ENCODE data around the gene LMBR1.

The LMBR1 gene

DNA sequence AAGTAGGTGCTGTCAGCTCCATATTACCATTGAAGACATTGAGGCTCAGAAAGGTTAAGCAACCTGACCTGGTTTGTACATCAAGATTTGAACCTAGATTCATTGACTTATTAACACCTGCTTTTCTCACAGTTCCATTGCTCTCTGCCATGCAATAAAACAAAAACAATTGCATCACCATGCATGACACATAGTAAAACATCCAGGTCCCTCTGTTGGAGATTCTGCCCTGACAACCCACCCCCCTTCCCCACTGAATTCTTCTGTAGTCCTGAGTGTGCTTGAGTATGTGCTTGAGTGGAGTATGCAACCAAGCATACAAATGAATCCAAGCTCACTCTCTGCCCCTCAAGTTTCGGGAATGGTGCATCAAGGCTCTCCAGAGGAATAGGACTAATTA, 6.0 kb upstream of the LMBR1 start:
- Histone ChIP-seq H3K27ac (ENCODE audit: low read depth, low read length) (no peak overlapping the region), H3K9me2 (replicated peaks; ENCODE audit: insufficient read depth, low read length) (no peaks in the 10 kb centered on the region), H3K79me2 (ENCODE audit: insufficient read depth, low read length) (no peaks in the 10 kb centered on the region), H3K9ac (ENCODE audit: low read length) (no peak overlapping the region), H3K4me2 (ENCODE audit: low read depth, low read length, poor library complexity, severe bottlenecking) (no peak overlapping the region), H3K9me3 (ENCODE audit: insufficient read depth, low read length) (no peaks in the 10 kb centered on the region), H3K27me3 (ENCODE audit: low read length) (no peaks in the 10 kb centered on the region), H3F3A (ENCODE audit: insufficient read depth) (0 out of 2 replicates have a peak, but pooled peaks cover 5% of the 10 kb centered on the region), H4K20me1 (ENCODE audit: low read depth, low read length) (no peaks in the 10 kb centered on the region), H3K36me3 (ENCODE audit: low read length) (no peaks in the 10 kb centered on the region), H3K4me3 (ENCODE audit: insufficient read depth, low read length, poor library complexity, severe bottlenecking) (no peak overlapping the region), H2AFZ (ENCODE audit: low read depth, low read length, severe bottlenecking) (no peak overlapping the region)
- TF ChIP-seq, protein P1, sequence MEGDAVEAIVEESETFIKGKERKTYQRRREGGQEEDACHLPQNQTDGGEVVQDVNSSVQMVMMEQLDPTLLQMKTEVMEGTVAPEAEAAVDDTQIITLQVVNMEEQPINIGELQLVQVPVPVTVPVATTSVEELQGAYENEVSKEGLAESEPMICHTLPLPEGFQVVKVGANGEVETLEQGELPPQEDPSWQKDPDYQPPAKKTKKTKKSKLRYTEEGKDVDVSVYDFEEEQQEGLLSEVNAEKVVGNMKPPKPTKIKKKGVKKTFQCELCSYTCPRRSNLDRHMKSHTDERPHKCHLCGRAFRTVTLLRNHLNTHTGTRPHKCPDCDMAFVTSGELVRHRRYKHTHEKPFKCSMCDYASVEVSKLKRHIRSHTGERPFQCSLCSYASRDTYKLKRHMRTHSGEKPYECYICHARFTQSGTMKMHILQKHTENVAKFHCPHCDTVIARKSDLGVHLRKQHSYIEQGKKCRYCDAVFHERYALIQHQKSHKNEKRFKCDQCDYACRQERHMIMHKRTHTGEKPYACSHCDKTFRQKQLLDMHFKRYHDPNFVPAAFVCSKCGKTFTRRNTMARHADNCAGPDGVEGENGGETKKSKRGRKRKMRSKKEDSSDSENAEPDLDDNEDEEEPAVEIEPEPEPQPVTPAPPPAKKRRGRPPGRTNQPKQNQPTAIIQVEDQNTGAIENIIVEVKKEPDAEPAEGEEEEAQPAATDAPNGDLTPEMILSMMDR (IDR thresholded peaks at IDR 0.05; ENCODE audit: insufficient read depth, low read length, poor library complexity, severe bottlenecking) = no peak
- no peak for TF ChIP-seq EZH2phosphoT487 (conservative IDR thresholded peaks at IDR 0.05; ENCODE audit: low read length)

DNA sequence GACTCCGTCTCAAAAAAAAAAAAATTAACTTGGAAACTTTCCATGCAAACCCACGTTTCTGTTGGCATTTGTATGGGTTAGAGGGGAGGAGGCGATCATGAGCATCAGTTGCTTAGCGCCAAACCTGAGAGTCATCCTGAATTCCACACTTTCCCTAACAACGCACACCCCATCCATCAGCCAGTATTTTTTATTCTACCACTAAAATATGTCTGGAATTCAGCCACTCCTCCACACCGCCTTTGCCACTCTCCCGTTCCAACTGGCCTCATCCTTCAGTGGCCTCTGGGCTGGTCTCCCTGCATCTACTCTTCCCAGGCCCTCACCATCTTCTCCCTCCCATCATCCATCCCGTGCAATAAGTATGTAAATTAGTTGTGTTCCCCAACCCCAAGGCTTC, 4.7 kb upstream of the LMBR1 start:
- Histone ChIP-seq H3K4me2 (ENCODE audit: low read depth, low read length, poor library complexity, severe bottlenecking) (no peak overlapping the region), H3K27me3 (ENCODE audit: low read length) (no peaks in the 10 kb centered on the region)

DNA sequence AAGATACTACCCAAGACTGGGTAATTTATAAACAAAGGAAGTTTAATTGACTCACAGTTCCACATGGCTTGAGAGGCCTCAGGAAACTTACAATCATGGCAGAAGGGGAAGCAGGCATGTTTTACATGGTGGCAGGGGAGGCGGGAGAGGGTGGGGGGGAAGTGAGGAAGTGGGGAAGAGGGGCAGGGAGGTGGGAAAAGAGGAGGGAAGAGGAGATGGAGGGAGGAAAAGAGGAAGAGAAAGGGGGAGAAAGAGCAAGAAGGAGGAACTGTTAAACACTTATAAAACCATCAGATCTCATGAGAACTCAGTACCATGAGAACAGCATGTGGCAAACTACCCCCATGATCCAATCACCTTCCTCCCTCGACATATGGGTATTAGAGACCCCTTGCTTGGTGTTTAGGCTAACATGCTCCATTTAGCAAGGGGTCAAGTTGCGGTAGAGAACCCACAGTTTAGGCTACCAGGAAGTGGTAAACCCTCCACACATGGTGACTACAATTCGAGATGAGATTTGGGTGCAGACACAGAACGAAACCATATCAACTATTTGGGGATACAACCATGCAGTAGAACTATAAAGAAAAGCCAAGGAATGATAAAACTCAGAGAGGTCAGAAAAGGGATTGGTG, 3.5 kb upstream of the LMBR1 start:
- H2AFZ ChIP-seq (ENCODE audit: low read depth, low read length, severe bottlenecking) = no peak overlapping the region
- no peaks in the 10 kb centered on the region for H3K27me3 ChIP-seq (ENCODE audit: low read length)
- H3K4me3 ChIP-seq (ENCODE audit: insufficient read depth, low read length, poor library complexity, severe bottlenecking) = no peak overlapping the region
- H3K9me2 ChIP-seq (replicated peaks; ENCODE audit: insufficient read depth, low read length) = no peaks in the 10 kb centered on the region
- H3K9me3 ChIP-seq (ENCODE audit: insufficient read depth, low read length) = no peaks in the 10 kb centered on the region
- no peak overlapping the region for H3K9ac ChIP-seq (ENCODE audit: low read length)
- peaks cover 9% of the 10 kb centered on the region for H3K79me2 ChIP-seq (ENCODE audit: insufficient read depth, low read length)
- no peaks in the 10 kb centered on the region for H4K20me1 ChIP-seq (ENCODE audit: low read depth, low read length)
- H3K27ac ChIP-seq (ENCODE audit: low read depth, low read length) = no peak overlapping the region
- peaks cover 8% of the 10 kb centered on the region; the same call in 1 of the 2 replicates for H3F3A ChIP-seq (ENCODE audit: insufficient read depth)
- no peak overlapping the region for H3K4me2 ChIP-seq (ENCODE audit: low read depth, low read length, poor library complexity, severe bottlenecking)
- no peaks in the 10 kb centered on the region for H3K36me3 ChIP-seq (ENCODE audit: low read length)
- TF ChIP-seq, protein P1 (IDR thresholded peaks at IDR 0.05; ENCODE audit: insufficient read depth, low read length, poor library complexity, severe bottlenecking) = no peak
- no peak for TF ChIP-seq EZH2phosphoT487 (conservative IDR thresholded peaks at IDR 0.05; ENCODE audit: low read length)

More for the DNA sequence above, 4.7 kb upstream of the LMBR1 start:
- H3K27ac ChIP-seq (ENCODE audit: low read depth, low read length) = no peak overlapping the region
- H3K36me3 ChIP-seq (ENCODE audit: low read length) = no peaks in the 10 kb centered on the region
- no peak overlapping the region for H3K4me3 ChIP-seq (ENCODE audit: insufficient read depth, low read length, poor library complexity, severe bottlenecking)
- TF ChIP-seq EZH2phosphoT487 (conservative IDR thresholded peaks at IDR 0.05; ENCODE audit: low read length) = no peak
- TF ChIP-seq, protein P1 (IDR thresholded peaks at IDR 0.05; ENCODE audit: insufficient read depth, low read length, poor library complexity, severe bottlenecking) = no peak
- no peaks in the 10 kb centered on the region for H3K9me2 ChIP-seq (replicated peaks; ENCODE audit: insufficient read depth, low read length)
- H3K9ac ChIP-seq (ENCODE audit: low read length) = no peak overlapping the region
- no peaks in the 10 kb centered on the region for H3K79me2 ChIP-seq (ENCODE audit: insufficient read depth, low read length)
- no peaks in the 10 kb centered on the region for H3K9me3 ChIP-seq (ENCODE audit: insufficient read depth, low read length)
- no peaks in the 10 kb centered on the region for H4K20me1 ChIP-seq (ENCODE audit: low read depth, low read length)
- 0 out of 2 replicates have a peak, but pooled peaks cover 5% of the 10 kb centered on the region for H3F3A ChIP-seq (ENCODE audit: insufficient read depth)
- no peak overlapping the region for H2AFZ ChIP-seq (ENCODE audit: low read depth, low read length, severe bottlenecking)
